NCI-H187 (cell line): ENCODE measurements around the gene PRICKLE1.

Experiments used
- DNase-seq, 2 experiments: peaks; one replicate each; lab custom pipeline; 2025; lab: John Stamatoyannopoulos, UW

Gene PRICKLE1

DNA sequence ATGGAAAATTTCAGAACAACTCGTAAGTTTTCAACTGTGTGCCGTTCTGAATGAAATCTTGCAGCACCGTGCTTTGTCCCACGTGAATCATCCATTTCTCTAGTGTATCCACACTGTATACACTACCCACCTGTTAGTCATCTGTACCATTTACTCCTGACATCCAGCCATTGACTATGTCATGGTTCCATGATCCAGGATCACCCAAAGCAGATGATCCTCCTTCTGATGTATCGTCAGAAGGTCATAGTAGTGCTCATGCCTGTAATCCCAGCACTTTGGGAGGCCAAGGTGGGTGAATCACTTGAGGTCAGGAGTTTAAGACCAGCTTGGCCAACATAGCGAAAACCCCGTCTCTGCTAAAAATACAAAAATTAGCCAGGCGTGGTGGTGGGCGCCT, 140.7 kb downstream of the PRICKLE1 start:
- no peak for DNase-seq

DNA sequence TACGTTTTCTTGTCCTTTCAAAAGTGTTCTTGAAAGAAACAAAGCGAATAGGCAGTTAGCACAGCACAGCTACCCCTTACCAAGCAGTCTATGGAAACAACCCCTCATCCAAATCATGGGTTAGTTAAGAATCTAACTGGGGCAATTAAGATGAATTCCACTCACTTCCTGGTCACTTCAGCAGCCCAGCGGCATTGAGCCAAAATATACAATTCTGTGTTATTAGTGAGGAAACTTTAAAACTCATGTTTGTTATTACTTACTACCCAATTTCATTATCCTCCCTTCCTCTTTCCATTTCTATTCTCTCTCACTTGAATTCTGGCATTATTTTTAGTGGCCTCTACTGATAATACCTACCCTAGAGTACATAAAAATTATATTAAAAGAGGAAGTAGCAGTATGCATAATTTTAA, 142.2 kb downstream of the PRICKLE1 start:
- no peak for DNase-seq

DNA sequence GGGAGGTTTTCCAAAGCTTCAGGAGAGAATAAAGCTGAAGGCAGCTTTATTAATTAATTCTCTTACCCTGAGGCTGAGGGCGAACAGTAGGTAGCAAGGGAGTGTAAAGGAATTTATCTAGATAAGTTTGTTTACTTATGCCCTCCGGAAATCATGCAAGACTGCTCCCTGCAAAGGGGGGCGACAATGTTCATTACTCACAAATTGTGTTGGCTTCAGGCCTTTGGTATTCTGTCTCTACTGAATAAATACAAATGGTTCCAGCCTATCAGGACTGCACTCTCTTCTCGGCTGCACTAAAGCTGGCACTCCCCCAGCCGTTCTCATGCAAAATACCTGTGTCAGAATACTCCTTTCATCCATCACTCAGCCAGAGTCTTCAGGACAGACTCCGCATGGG, 142.8 kb downstream of the PRICKLE1 start:
- DNase-seq, result no peak

GRCh38 chr12:42445891-42446290, 143.7 kb downstream of the PRICKLE1 start:
- no peak for DNase-seq

DNA sequence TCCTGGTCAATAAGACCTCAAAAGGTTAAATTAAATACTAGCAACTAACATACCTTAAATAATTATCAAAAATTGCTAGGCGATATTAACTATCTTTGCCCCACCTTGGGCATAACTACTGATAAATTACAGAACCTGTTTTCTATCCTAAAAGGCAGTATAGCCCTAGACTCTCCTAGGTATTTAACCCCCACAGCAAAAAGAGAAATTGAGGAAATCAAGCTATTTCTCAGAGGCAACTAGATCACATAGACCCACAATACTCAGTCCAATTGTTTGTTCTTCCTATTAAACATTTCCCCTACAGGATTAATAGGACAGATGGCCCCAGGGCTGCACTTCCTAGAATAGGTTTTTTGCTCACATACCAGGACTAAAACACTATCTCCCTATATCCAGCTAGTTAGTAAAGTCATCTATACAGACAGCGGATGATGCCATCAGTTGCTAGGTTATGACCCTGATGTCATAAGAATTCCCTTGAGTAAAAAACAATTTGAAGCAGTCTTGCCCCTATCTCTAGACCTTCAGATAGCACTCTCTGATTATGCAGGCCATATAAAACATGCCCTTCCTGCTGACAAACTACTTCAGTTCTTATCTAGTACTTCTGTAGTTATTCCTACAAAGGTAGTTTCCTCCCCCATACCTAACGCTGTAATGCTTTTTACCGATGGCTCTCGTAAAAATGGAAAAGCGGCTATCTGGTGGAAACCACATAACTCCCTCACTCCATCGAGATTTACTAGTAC, 145.2 kb downstream of the PRICKLE1 start:
- DNase-seq, result no peak

GRCh38 chr12:42442888-42443287, 146.7 kb downstream of the PRICKLE1 start:
- DNase-seq, result no peak

- no peak for DNase-seq
Measured at GRCh38 chr12:42442311-42442759, 147.2 kb downstream of the PRICKLE1 start.

- DNase-seq, result no peak
Measured at GRCh38 chr12:42440608-42441007, 148.9 kb downstream of the PRICKLE1 start.

DNA sequence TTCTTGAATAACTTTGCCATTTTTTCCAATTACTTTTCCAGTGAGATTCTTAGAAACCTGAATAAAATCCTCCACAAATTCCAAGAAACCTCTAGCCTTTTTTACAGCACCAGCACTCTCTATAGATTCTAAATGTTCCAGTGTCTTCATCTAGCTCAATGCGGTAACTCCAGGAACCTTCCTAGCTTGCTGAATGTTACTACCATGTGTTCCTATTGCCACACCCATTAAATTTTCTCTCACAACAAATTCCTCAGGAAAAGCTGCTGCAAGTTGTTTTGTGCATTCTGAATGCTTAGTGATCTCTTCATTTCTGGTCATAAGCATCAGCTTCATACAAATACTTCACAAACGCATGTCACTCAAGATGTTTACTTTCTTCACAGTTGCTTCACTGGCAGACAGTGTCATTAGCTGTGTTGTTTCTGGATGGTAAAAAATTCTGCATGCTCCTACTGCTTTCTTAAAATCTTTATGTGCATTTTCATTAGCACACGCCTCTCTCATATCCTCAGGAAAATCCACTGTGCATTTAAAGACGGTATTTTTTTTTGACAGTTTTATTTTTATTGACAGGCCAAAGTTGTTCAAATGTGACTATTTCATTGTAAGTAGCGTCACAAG, 156.9 kb downstream of the PRICKLE1 start:
- no peak for DNase-seq

DNA sequence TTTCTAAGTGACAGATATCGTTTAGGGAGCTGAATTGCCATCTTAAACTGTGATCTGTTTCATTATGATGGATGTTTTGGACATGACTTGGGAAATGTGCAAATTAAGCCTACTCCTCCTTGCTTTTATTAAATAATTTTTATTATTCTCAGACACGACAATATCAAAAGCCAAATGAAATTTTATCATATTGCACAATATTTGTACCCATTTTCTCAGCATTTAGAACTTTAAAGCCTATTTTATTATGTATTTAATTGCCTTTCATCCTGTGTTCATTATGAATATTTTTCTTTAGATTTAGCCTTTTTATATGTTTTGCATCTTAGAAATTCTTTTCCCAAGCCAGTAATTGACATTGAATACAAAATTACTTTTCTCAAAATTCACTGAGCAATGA, 160.7 kb downstream of the PRICKLE1 start:
- no peak for DNase-seq

DNA sequence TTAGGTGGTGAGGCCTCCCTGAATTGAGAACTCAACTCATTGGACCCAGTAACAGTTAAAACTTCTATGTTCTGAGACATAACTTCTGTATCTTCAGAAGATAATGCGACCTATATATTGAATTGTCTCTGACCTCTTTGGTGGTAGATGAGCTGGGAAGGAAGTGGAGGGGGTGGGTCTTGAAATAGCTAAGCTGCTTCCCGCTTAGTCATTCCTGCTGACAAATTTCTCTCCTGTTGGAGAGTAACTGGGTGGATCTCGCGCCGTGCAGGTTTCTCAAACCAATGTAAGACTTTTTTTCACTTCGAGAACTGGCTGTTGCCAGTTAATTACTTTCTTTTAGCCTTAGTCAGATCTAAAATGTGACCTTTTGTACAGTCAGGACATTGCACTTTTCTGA, 162.8 kb downstream of the PRICKLE1 start:
- DNase-seq, result no peak

- no peak for DNase-seq
Measured at GRCh38 chr12:42422785-42423184, 166.8 kb downstream of the PRICKLE1 start.

- DNase-seq, result no peak
Measured at GRCh38 chr12:42421844-42422779, 167.4 kb downstream of the PRICKLE1 start.

DNA sequence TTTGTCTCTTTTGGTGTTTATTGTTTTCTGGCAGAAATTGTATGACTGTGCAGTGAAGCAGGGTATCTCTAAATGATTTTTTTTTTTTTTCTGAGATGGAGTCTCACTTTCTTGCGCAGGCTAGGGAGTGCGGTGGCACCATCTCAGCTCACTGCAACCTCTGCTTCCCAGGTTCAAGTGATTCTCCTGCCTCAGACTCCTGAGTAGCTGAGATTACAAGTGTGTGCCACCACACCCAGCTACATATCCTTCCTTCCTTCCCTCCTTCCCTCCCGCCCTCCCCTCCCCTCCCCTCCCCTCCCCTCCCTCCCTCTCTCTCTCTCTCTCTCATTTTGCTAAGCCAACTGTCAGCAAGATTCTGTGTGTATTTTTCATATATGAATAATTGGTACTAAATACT, 169.2 kb downstream of the PRICKLE1 start:
- DNase-seq, result no peak

DNA sequence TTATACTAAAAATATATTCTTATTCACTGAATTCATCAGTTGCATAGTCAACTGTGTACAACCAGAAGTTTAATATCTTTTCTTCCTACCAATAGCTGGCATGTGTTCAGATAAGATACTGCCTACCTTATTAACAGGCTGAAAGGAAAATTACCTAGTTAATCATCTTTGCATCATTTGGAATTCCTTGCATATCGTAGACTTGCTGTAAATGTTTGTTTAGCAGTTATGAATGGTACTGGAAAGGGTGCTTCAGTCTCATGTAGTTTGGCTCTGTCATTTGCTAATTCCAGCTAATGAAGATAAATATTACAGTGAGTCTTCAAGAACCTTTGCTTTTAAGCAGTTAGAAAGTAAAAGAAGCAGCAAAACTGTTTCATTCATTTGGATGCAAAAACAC, 179.2 kb downstream of the PRICKLE1 start:
- no peak for DNase-seq

- DNase-seq, result no peak
Measured at GRCh38 chr12:42409471-42409870, 180.1 kb downstream of the PRICKLE1 start.

GRCh38 chr12:42407306-42407705, 182.2 kb downstream of the PRICKLE1 start:
- no peak for DNase-seq
